Cardiac muscle cell (in vitro differentiated cells and primary cell): ENCODE measurements around the gene TM4SF18. TPM values are rescaled to one million over a fixed set of nuclear protein-coding genes. Genes with fewer than 3 reads are reported as not detected.

Experiments
- DNase-seq, 2 donors: peaks; one replicate each; pipeline versions ENCODE4 v3.0.0 to v3.0.0-alpha.2; 2010 to 2017; ENCODE audit warnings: low read depth in 1 of 2, low spot score in 1 of 2
- H3K27ac ChIP-seq: fragments of 200-600 bp; sonication (generic); 2 replicates; pipeline ENCODE4 v1.5.1; 2016
- H3K27me3 ChIP-seq: fragments of 200-600 bp; sonication (generic); 2 replicates; pipeline ENCODE4 v1.6.0; 2016; ENCODE audit warnings: control low read depth
- H3K36me3 ChIP-seq: fragments of 200-600 bp; sonication (generic); 2 replicates; pipeline ENCODE4 v1.5.1; 2016; ENCODE audit warnings: control low read depth
- H3K4me1 ChIP-seq: fragments of 200-600 bp; sonication (generic); 2 replicates; pipeline ENCODE4 v1.8.1; 2017; ENCODE audit warnings: low read depth, mild to moderate bottlenecking, mixed run types
- H3K4me3 ChIP-seq: fragments of 200-600 bp; sonication (generic); 2 replicates; pipeline ENCODE4 v1.5.1; 2016; ENCODE audit warnings: mild to moderate bottlenecking
- H3K9me3 ChIP-seq: fragments of 200-600 bp; sonication (generic); 2 replicates; pipeline ENCODE4 v1.5.1; 2017; ENCODE audit warnings: low read depth, mild to moderate bottlenecking, control low read depth
- CTCF ChIP-seq: IDR thresholded peaks from 2 replicates; pipeline ENCODE4 v1.5.1; 2012; ENCODE audit warnings: low read depth, mild to moderate bottlenecking, low read length
- polyA plus RNA-seq: library from polyadenylated mRNA; unstranded; fragments of >200 nt; fragmentation: Nextera tagmentation; extraction: Ambion mirVana; gene quantifications from 2 replicates; pipeline ENCODE4 v1.2.1, GENCODE V29; 2016
- total RNA-seq: library from RNA; depleted of rRNA; stranded (reverse); fragments of >200 nt; gene quantifications from 2 replicates; pipeline ENCODE4 v1.2.3, GENCODE V29; 2016

The TM4SF18 gene
- total and polyA plus RNA-seq, 2 experiments from 2014 or later = 0.33 TPM; not detected in 1

GRCh38 chr3:149270180-149270579 lies 63.3 kb downstream of the TM4SF18 start:
- Histone ChIP-seq H3K27me3 (no peaks in the 10 kb centered on the region), H3K36me3 (no peaks in the 10 kb centered on the region), H3K27ac (no peak overlapping the region), H3K4me1 (no peaks in the 10 kb centered on the region), H3K4me3 (no peak overlapping the region), H3K9me3 (no peaks in the 10 kb centered on the region)
- no peak for TF ChIP-seq CTCF
- no peak for DNase-seq

GRCh38 chr3:149269687-149270086 lies 63.7 kb downstream of the TM4SF18 start:
- H3K4me3 ChIP-seq = no peak overlapping the region
- no peaks in the 10 kb centered on the region for H3K36me3 ChIP-seq
- TF ChIP-seq CTCF = no peak
- no peaks in the 10 kb centered on the region for H3K27me3 ChIP-seq
- no peaks in the 10 kb centered on the region for H3K9me3 ChIP-seq
- no peak for DNase-seq
- no peak overlapping the region for H3K27ac ChIP-seq
- H3K4me1 ChIP-seq = no peaks in the 10 kb centered on the region

Other genes with a start within 250 kb of the TM4SF18 start
- 31.0 and 52.8 TPM in 2 replicates for gene HLTF, start 247.1 kb downstream of the TM4SF18 start, total RNA-seq
- 43.3 and 46.2 TPM in 2 replicates for gene HLTF, start 247.1 kb downstream of the TM4SF18 start, polyA plus RNA-seq
- 9.5 and 13.0 TPM in 2 replicates for gene HPS3, start 204.0 kb downstream of the TM4SF18 start, total RNA-seq
- 12.9 and 13.3 TPM in 2 replicates for gene HPS3, start 204.0 kb downstream of the TM4SF18 start, polyA plus RNA-seq
- 0.12 TPM in 1 of 2 replicates, not detected in the other for gene CP, start 111.8 kb downstream of the TM4SF18 start, total RNA-seq
- gene CP, start 111.8 kb downstream of the TM4SF18 start, polyA plus RNA-seq = not detected in 2 replicates
- gene TM4SF1, start 44.0 kb upstream of the TM4SF18 start, total RNA-seq = 0.80 and 3.1 TPM in 2 replicates
- gene TM4SF1, start 44.0 kb upstream of the TM4SF18 start, polyA plus RNA-seq = 1.7 and 4.3 TPM in 2 replicates
- not detected in 2 replicates for gene TM4SF4, start 141.1 kb upstream of the TM4SF18 start, total RNA-seq
- gene TM4SF4, start 141.1 kb upstream of the TM4SF18 start, polyA plus RNA-seq = 0.46 TPM in 1 of 2 replicates, not detected in the other